A673 (cell line): ENCODE measurements around the gene UPF1. TPM values are rescaled to one million over a fixed set of nuclear protein-coding genes. Genes with fewer than 3 reads are reported as not detected.

Experiments used
- BruUV-seq: library from RNA; stranded (reverse); fragments of 400-500 nt; replicated peaks from 2 replicates; lab custom pipeline; 2021; lab: Mats Ljungman, UMichigan
- CTCF ChIA-PET: fragments of 300-600 bp; sonication (Branson Sonifier 250); formaldehyde crosslinking; loops from one replicate; lab custom pipeline; 2022; ENCODE audit warnings: antibody characterized with exemption; lab: Charles Lee
- POLR2A ChIA-PET: fragments of 300-600 bp; sonication (Branson Sonifier 250); formaldehyde crosslinking; loops from one replicate; lab custom pipeline; 2022; ENCODE audit warnings: antibody characterized with exemption; ENCODE audit not compliant: low non-redundant PET; lab: Charles Lee
- DNase-seq: peaks from one replicate; pipeline ENCODE4 v3.0.0-alpha.2; 2015; ENCODE audit warnings: low spot score
- H3K27ac ChIP-seq: fragments of 200-600 bp; sonication (generic); 2 replicates; pipeline ENCODE4 v1.5.1; 2016; ENCODE audit warnings: mixed run types, low read depth, mild to moderate bottlenecking, mixed read lengths, antibody characterized with exemption, low read length; ENCODE audit not compliant: poor library complexity, severe bottlenecking
- H3K27me3 ChIP-seq: fragments of 200-600 bp; sonication (generic); replicated peaks from 2 replicates; pipeline ENCODE4 v1.6.1; 2017; ENCODE audit warnings: mixed run types, low read depth, mild to moderate bottlenecking, mixed read lengths, antibody characterized with exemption, low read length; ENCODE audit not compliant: insufficient read depth, poor library complexity
- H3K36me3 ChIP-seq: fragments of 200-600 bp; sonication (generic); 2 replicates; pipeline ENCODE4 v1.6.1; 2016; ENCODE audit warnings: mixed run types, mild to moderate bottlenecking, mixed read lengths, antibody characterized with exemption, low read length; ENCODE audit not compliant: insufficient read depth, poor library complexity, severe bottlenecking
- H3K4me1 ChIP-seq: fragments of 200-600 bp; sonication (generic); 2 replicates; pipeline ENCODE4 v1.6.1; 2017; ENCODE audit warnings: mixed run types, mild to moderate bottlenecking, mixed read lengths, antibody characterized with exemption, low read length; ENCODE audit not compliant: insufficient read depth, poor library complexity, severe bottlenecking
- H3K4me3 ChIP-seq: fragments of 200-600 bp; sonication (generic); 2 replicates; pipeline ENCODE4 v1.5.1; 2016; ENCODE audit warnings: low read depth, mixed run types, mild to moderate bottlenecking, mixed read lengths, low read length; ENCODE audit not compliant: poor library complexity, severe bottlenecking
- H3K9me3 ChIP-seq: fragments of 200-600 bp; sonication (generic); 2 replicates; pipeline ENCODE4 v1.6.1; 2016; ENCODE audit warnings: mixed run types, low read depth, mild to moderate bottlenecking, mixed read lengths, antibody characterized with exemption, low read length; ENCODE audit not compliant: poor library complexity, severe bottlenecking
- CTCF ChIP-seq: fragments of 300-800, 200-600 bp; sonication (generic); conservative IDR thresholded peaks from 2 replicates; pipeline ENCODE4 v1.5.1; 2017; ENCODE audit warnings: low read depth, mild to moderate bottlenecking, antibody characterized with exemption, low read length, moderate library complexity, mixed read lengths
- EZH2 ChIP-seq: fragments of 200-600 bp; sonication (generic); IDR thresholded peaks from 2 replicates; pipeline ENCODE4 v1.6.1; 2017; ENCODE audit warnings: borderline replicate concordance, low read depth, mild to moderate bottlenecking, mixed read lengths, antibody characterized with exemption, low read length; ENCODE audit not compliant: poor library complexity, severe bottlenecking
- intact Hi-C: fragments of 100-400 bp; cut with micrococcal nuclease; formaldehyde crosslinking; loops from one replicate; pipeline ENCODE4 v1.10.0; 2022; ENCODE audit not compliant: unreplicated experiment
- total RNA-seq: library from RNA; stranded (reverse); gene quantifications from 2 replicates; pipeline ENCODE4 v1.2.3, GENCODE V29; 2021

UPF1 gene
- total RNA-seq, 1 experiment from 2014 or later, result 83.8 TPM

- Histone ChIP-seq H3K36me3 (peaks cover 3% of the 10 kb centered on the region), H3K4me3 (no peak overlapping the region), H3K4me1 (no peaks in the 10 kb centered on the region), H3K9me3 (no peaks in the 10 kb centered on the region), H3K27ac (no peak overlapping the region), H3K27me3 (no peaks in the 10 kb centered on the region)
- intact Hi-C loops, result no loop called here
- no peak for TF ChIP-seq EZH2
- TF ChIP-seq CTCF, result 0 out of 2 replicates have a peak, but pooled peaks have one; percentile 7
- CTCF ChIA-PET, result interaction anchor here (0.6 kb wide), 1 partner anchor 59 kb away, joined by 3 read pairs; no protein-coding TSS in a partner anchor
- POLR2A ChIA-PET, result interaction anchor here (0.6 to 0.8 kb wide), 3 partner anchors 24 to 274 kb away, joined by 3 to 13 read pairs (median 12); no protein-coding TSS in a partner anchor
- BruUV-seq, result no TSS peak
- no peak for DNase-seq
These were observed 71.6 kb downstream of the UPF1 start for GRCh38 chr19:18903156-18904037.

- no peak for DNase-seq
- Histone ChIP-seq H3K4me3 (no peak overlapping the region), H3K4me1 (no peaks in the 10 kb centered on the region), H3K27ac (no peak overlapping the region), H3K9me3 (no peaks in the 10 kb centered on the region), H3K27me3 (no peaks in the 10 kb centered on the region), H3K36me3 (peaks cover 3% of the 10 kb centered on the region)
- intact Hi-C loops, result no loop called here
- ChIA-PET POLR2A (interaction anchor here (0.6 kb wide), 1 partner anchor 23 kb away, joined by 3 read pairs; no protein-coding TSS in a partner anchor), CTCF (no interaction called here)
- BruUV-seq, result no TSS peak
- TF ChIP-seq CTCF, result no peak
- TF ChIP-seq EZH2, result no peak
These were observed 72.7 kb downstream of the UPF1 start for GRCh38 chr19:18904334-18905057.

GRCh38 chr19:18905058-18905456 lies 73.3 kb downstream of the UPF1 start:
- no peak for DNase-seq
- ChIA-PET CTCF (no interaction called here), POLR2A (no interaction called here)
- BruUV-seq, result no TSS peak
- Histone ChIP-seq H3K27me3 (no peaks in the 10 kb centered on the region), H3K4me3 (no peak overlapping the region), H3K36me3 (peaks cover 3% of the 10 kb centered on the region), H3K4me1 (no peaks in the 10 kb centered on the region), H3K27ac (no peak overlapping the region), H3K9me3 (no peaks in the 10 kb centered on the region)
- no peak for TF ChIP-seq CTCF
- no peak for TF ChIP-seq EZH2
- intact Hi-C loops, result no loop called here
